ENCODE results near the gene INIP.

INIP gene

GRCh38 chr9:112669326-112669725, 48.6 kb downstream of the INIP start:
- no peak for DNase-seq

GRCh38 chr9:112665347-112665746, 52.6 kb downstream of the INIP start:
- DNase-seq, result no peak

GRCh38 chr9:112664531-112664930, 53.4 kb downstream of the INIP start:
- DNase-seq, result no peak

- no peak for DNase-seq
Observed at GRCh38 chr9:112663681-112664080, 54.2 kb downstream of the INIP start.

GRCh38 chr9:112659906-112660305, 58.0 kb downstream of the INIP start:
- no peak for DNase-seq

- no peak for DNase-seq
Observed at GRCh38 chr9:112655668-112656067, 62.2 kb downstream of the INIP start.

GRCh38 chr9:112654282-112654681, 63.6 kb downstream of the INIP start:
- DNase-seq, result no peak

GRCh38 chr9:112648624-112649023, 69.3 kb downstream of the INIP start:
- no peak for DNase-seq

- no peak for DNase-seq
Observed at GRCh38 chr9:112647596-112647995, 70.3 kb downstream of the INIP start.

GRCh38 chr9:112642126-112642525, 75.8 kb downstream of the INIP start:
- DNase-seq, result no peak

GRCh38 chr9:112640311-112640710, 77.6 kb downstream of the INIP start:
- DNase-seq, result no peak

All from T-helper 9 cell (primary cell).